ENCODE data around the gene HOXD3. TPM values are rescaled to one million over a fixed set of nuclear protein-coding genes. Genes with fewer than 3 reads are reported as not detected.

Gene HOXD3
- total and polyA plus RNA-seq, 2 of the 8 experiments (the other 6 are each of a cell fraction or from before 2014, with no cell fraction given): not detected

DNA sequence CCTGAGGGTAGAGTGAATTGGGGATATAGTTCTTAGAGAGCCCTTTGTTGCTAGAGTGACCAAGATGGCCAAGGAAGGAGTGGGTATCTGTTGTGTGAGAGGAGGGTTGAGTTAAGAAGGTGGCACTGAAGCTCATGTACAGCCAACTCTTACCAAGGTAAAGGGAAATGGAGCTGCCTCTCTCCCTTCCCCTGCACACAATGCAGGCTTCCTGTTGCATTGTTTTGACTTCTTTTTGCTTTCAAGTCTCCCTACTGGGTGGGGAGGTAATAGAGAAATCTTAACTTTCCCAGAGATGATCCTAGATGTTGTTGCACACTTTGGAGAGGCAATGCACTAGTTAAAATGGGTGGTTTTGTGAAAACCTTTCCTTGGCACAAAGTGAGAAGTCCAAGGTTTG, 55.2 kb downstream of the HOXD3 start (continued):
- TF ChIP-seq KDM4A (IDR thresholded peaks at IDR 0.05; ENCODE audit: low read depth, low read length, severe bottlenecking) (no peak), ZNF274 (IDR thresholded peaks at IDR 0.05; ENCODE audit: borderline replicate concordance, extremely low read depth, low read length) (no peak), TAF7 (optimal IDR thresholded peaks at IDR 0.05; ENCODE audit: borderline replicate concordance, low read depth, low read length) (no peak), RXRA (IDR thresholded peaks at IDR 0.05; ENCODE audit: insufficient read depth, low read depth, low read length) (no peak)
